HG03460 (cell line): ENCODE results near the gene DNAH8.
"Not testable (repeated sequence)": the region's sequence is repeated elsewhere in the genome, so short reads cannot be mapped to it uniquely, and the experiment has no call there.

Experiments used
- ATAC-seq: cut with Tn5 transposase; IDR thresholded peaks from one replicate; pipeline ENCODE4 v1.9.1; 2021; ENCODE audit not compliant: unreplicated experiment

The DNAH8 gene

GRCh38 chr6:38697846-38698245, 17.3 kb upstream of the DNAH8 start:
- no peak for ATAC-seq

- not testable (repeated sequence) for ATAC-seq
Observed at GRCh38 chr6:38699702-38700101, 15.4 kb upstream of the DNAH8 start.

GRCh38 chr6:38701551-38701950, 13.6 kb upstream of the DNAH8 start:
- ATAC-seq = no peak

GRCh38 chr6:38702558-38703397, 12.3 kb upstream of the DNAH8 start, which contains the start of gene GLO1:
TSS of gene GLO1 (minus strand) at chr6:38703145. CDS start at chr6:38703054, 91 bp downstream.
- peak; percentile 99 for ATAC-seq

- ATAC-seq = no peak
Observed at GRCh38 chr6:38703949-38704590, 11.0 kb upstream of the DNAH8 start.

GRCh38 chr6:38705924-38706323, 9.2 kb upstream of the DNAH8 start:
- no peak for ATAC-seq

- ATAC-seq = no peak
Observed at GRCh38 chr6:38708496-38708895, 6.6 kb upstream of the DNAH8 start.

- no peak for ATAC-seq
Observed at GRCh38 chr6:38713812-38714211, 1.3 kb upstream of the DNAH8 start.

GRCh38 chr6:38714239-38715015, 684 bp upstream of the DNAH8 start:
- ATAC-seq = no peak

GRCh38 chr6:38716825-38717224, 1.7 kb downstream of the DNAH8 start:
- no peak for ATAC-seq

- ATAC-seq = no peak
Observed at GRCh38 chr6:38719358-38719757, 4.2 kb downstream of the DNAH8 start.

- no peak for ATAC-seq
Observed at GRCh38 chr6:38720295-38720694, 5.2 kb downstream of the DNAH8 start.

- ATAC-seq = no peak
Observed at GRCh38 chr6:38722038-38722437, 6.9 kb downstream of the DNAH8 start.

- ATAC-seq = no peak
Observed at GRCh38 chr6:38722727-38723334, 7.7 kb downstream of the DNAH8 start.

GRCh38 chr6:38723783-38724182, 8.7 kb downstream of the DNAH8 start:
- no peak for ATAC-seq

GRCh38 chr6:38724343-38724742, 9.2 kb downstream of the DNAH8 start:
- no peak for ATAC-seq

GRCh38 chr6:38725414-38726183, 10.5 kb downstream of the DNAH8 start:
- no peak for ATAC-seq

GRCh38 chr6:38728203-38728602, 13.1 kb downstream of the DNAH8 start:
- no peak for ATAC-seq

- ATAC-seq = no peak
Observed at GRCh38 chr6:38730140-38730862, 15.2 kb downstream of the DNAH8 start.

GRCh38 chr6:38736951-38737350, 21.8 kb downstream of the DNAH8 start:
- no peak for ATAC-seq
